Measurements from ENCODE around the gene B9D1.
A peak's percentile ranks its signal among the peaks of the same experiment; 100 is the strongest.

The B9D1 gene

GRCh38 chr17:19322129-19322505 lies 40.4 kb downstream of the B9D1 start:
- H3K4me1 ChIP-seq: no peaks in the 10 kb centered on the region
- no peaks in the 10 kb centered on the region for H3K9me3 ChIP-seq
- TF ChIP-seq CTCF (IDR thresholded peaks at IDR 0.05): no peak
- H3K27me3 ChIP-seq: no peaks in the 10 kb centered on the region
- intact Hi-C loops (cut with DNase I; ENCODE audit: low total_unique reads): no loop called here
- peaks cover 9 to 48% (median 12%) of the 10 kb centered on the region in 3 donors for H3K36me3 ChIP-seq
- DNase-seq: peak in 1 of 2 donors; percentile 17
- no peak overlapping the region for H3K27ac ChIP-seq
- no peak overlapping the region for H3K4me3 ChIP-seq

- Histone ChIP-seq H3K4me3 (no peak overlapping the region), H3K9me3 (no peaks in the 10 kb centered on the region), H3K27ac (no peak overlapping the region), H3K36me3 (peaks cover 9 to 51% (median 12%) of the 10 kb centered on the region in 3 donors), H3K27me3 (no peaks in the 10 kb centered on the region), H3K4me1 (no peaks in the 10 kb centered on the region)
- DNase-seq: peak in 1 of 2 donors; percentile 45
- TF ChIP-seq CTCF (IDR thresholded peaks at IDR 0.05): no peak
- intact Hi-C loops (cut with DNase I; ENCODE audit: low total_unique reads): no loop called here
These were observed 40.9 kb downstream of the B9D1 start for GRCh38 chr17:19321481-19322128.

- intact Hi-C loops (cut with DNase I; ENCODE audit: low total_unique reads): no loop called here
- Histone ChIP-seq H3K36me3 (peaks cover 9 to 58% (median 12%) of the 10 kb centered on the region in 3 donors), H3K27me3 (no peaks in the 10 kb centered on the region), H3K27ac (no peak overlapping the region), H3K4me3 (no peak overlapping the region), H3K9me3 (no peaks in the 10 kb centered on the region), H3K4me1 (no peaks in the 10 kb centered on the region)
- TF ChIP-seq CTCF (IDR thresholded peaks at IDR 0.05): no peak
- DNase-seq: no peak
These were observed 41.6 kb downstream of the B9D1 start for GRCh38 chr17:19320876-19321275.

GRCh38 chr17:19319771-19320505 lies 42.6 kb downstream of the B9D1 start:
- no peak for DNase-seq
- no peaks in the 10 kb centered on the region for H3K9me3 ChIP-seq
- no peak overlapping the region for H3K4me3 ChIP-seq
- peaks cover 9 to 68% (median 12%) of the 10 kb centered on the region in 3 donors for H3K36me3 ChIP-seq
- intact Hi-C loops (cut with DNase I; ENCODE audit: low total_unique reads): no loop called here
- H3K27me3 ChIP-seq: no peaks in the 10 kb centered on the region
- H3K4me1 ChIP-seq: no peaks in the 10 kb centered on the region
- no peak overlapping the region for H3K27ac ChIP-seq
- TF ChIP-seq CTCF (IDR thresholded peaks at IDR 0.05): no peak

GRCh38 chr17:19318611-19319010 lies 43.9 kb downstream of the B9D1 start:
- Histone ChIP-seq H3K27ac (no peak overlapping the region), H3K4me3 (no peak overlapping the region), H3K9me3 (no peaks in the 10 kb centered on the region), H3K4me1 (no peaks in the 10 kb centered on the region), H3K36me3 (peaks cover 5 to 81% (median 19%) of the 10 kb centered on the region in 3 donors), H3K27me3 (no peaks in the 10 kb centered on the region)
- DNase-seq: no peak
- TF ChIP-seq CTCF (IDR thresholded peaks at IDR 0.05): no peak
- intact Hi-C loops (cut with DNase I; ENCODE audit: low total_unique reads): no loop called here

Measured in tibial artery (tissue), 4 donors.